ENCODE measurements around the gene CLIC5.

The CLIC5 gene

DNA sequence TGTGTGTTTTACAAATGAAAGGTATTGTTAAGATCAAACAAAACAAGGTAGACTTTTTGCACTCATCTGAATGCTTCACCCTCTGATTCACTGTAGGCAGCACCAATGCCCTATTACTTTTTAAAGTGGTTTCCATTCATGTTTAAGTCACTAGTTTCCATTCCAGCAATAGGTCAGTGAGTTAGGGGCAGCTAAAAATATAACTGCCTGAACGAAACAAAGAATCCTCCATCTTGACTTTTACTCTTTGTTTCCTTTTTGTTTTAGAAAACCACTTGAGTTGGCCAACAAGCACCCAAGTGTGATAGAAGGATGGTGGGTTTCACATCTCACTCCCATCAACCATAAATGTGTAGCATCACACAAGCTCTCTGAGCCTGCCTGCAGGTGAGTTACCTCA is 25.5 kb downstream of the CLIC5 start:
- DNase-seq, result no peak

- DNase-seq, result no peak
Measured at GRCh38 chr6:45988635-45989034, 27.0 kb downstream of the CLIC5 start.

DNA sequence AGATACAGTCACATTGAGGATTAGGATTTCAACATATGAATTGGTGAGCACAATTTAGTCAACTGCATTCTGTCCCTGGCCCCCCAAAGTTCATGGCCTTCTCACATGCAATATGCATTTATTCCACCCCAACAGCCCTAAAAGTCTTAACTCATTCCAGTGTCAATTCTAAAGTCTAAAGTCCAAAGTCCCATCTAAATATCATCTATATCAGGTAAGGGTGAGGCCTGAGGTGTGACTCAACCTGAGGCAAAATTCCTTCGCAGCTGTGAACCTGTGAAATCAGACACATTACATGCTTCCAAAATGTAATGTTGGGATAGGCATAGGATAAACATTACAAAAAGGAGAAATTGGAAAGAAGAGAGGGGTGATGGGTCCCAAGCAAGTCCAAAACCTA is 27.8 kb downstream of the CLIC5 start:
- DNase-seq, result no peak

- no peak for DNase-seq
Measured at GRCh38 chr6:45986746-45987274, 28.9 kb downstream of the CLIC5 start.

GRCh38 chr6:45984788-45985425 is 30.8 kb downstream of the CLIC5 start:
- DNase-seq, result no peak

DNA sequence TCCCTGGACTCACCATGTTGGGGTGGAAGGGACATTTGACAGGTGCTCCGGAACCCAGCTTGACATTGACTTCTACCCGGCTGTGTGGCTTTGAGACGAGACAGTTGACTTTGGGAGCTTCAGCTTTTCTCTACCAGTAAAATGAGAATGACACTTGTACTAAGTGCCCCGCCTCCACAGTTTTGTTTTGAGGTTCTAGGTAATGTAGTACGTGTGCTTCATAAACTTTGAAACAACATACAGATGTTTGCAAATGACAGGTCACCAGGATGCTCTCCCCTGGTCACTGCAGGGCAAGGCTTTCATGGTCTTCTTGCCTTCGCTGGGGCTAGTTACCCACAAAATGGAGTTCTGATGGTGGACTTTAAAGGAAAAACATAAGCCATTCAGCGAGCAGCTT is 31.3 kb downstream of the CLIC5 start:
- DNase-seq, result no peak

- no peak for DNase-seq
Measured at GRCh38 chr6:45983062-45983461, 32.6 kb downstream of the CLIC5 start.

DNA sequence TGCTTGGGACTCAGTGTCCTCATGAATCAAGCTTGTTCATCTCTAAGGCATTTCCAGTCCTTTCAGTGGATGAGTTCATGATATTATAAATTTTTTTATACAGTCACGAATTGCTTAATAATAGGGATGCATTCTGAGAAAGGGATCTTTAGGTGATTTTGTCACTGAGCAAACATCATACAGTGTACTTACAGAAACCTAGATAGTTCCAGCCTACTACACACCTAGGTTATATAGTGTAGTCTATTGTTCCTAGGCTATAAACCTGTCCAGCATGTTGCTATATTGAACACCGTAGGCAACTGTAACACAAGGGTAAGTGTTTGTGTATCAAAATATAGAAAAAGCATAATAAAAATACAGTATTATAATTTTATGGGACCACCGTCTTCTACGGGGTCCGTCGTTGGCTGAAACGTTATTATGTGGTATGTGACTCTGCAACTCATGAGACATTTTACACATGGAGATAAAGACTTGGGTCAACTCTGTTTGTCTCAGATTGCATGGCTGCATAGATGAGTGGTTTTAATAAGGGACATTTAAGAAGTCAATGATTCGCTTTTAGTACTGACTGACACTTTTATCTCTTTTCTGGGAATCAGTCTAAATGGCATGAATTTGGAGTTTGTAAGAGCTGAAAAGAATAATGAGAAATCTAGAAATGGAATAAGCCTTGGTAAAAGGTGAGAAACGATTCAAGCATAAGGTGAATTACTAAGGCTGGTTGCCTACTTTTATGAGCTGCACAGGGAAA is 33.2 kb downstream of the CLIC5 start:
- DNase-seq, result no peak

- no peak for DNase-seq
Measured at GRCh38 chr6:45981046-45981445, 34.6 kb downstream of the CLIC5 start.

GRCh38 chr6:45979311-45979710 is 36.3 kb downstream of the CLIC5 start:
- DNase-seq, result no peak

DNA sequence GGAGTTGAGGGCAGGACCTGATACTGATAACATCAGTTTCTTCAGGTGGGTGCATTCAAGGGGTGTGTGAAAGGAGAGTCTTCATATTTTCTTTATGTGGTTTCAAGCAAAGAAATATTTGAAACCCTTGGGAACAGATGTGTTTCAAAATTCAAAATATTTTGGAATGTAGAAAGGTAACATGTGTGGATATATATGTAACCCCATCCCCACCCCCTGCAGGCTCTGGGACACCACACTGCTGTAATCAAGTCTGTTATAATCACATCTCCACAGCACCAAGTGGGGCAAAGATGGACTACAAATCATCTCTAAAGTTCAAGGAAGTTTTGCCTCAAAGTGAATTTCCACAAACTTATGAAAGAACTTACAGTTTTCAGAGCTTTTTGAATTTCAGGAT is 41.1 kb downstream of the CLIC5 start:
- no peak for DNase-seq

- DNase-seq, result no peak
Measured at GRCh38 chr6:45972795-45973503, 42.7 kb downstream of the CLIC5 start.

DNA sequence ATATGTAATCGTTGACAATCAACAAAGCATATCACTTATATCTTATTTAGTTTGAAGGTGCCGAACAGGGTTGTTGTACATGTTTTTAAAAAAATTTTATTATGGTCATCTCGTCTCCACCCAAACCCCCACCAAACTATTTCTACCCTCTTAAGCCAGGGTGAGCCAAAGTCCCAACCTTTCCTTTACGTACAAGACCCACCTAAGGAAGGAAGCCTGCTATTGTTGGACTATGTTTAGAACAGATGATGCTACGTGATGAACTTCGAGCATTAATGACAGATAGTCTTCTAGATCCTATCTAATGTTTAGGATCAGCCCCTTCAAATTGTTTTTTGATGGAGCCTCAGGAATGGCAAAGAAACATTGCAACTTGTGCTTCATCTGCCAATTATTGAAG is 44.4 kb downstream of the CLIC5 start:
- DNase-seq, result no peak

DNA sequence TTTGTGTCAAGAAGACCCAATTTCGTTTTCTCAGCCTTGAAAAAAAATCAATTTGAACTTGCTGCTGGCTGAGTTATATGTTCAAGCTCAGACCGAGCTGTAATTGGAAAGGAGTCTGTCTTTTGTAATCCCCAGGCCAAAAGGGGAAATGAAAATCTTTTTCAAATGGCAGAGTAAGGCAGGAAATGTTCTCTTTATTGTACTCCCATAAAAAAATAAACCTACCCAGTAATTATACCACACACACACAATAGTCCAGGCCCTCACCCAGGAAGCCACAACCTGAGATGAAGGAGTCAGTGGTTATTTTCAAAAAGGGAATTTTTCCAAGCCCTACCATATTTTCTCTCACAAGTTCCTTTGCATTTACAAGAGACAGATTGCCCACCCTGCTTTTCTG is 45.3 kb downstream of the CLIC5 start:
- DNase-seq, result no peak

DNA sequence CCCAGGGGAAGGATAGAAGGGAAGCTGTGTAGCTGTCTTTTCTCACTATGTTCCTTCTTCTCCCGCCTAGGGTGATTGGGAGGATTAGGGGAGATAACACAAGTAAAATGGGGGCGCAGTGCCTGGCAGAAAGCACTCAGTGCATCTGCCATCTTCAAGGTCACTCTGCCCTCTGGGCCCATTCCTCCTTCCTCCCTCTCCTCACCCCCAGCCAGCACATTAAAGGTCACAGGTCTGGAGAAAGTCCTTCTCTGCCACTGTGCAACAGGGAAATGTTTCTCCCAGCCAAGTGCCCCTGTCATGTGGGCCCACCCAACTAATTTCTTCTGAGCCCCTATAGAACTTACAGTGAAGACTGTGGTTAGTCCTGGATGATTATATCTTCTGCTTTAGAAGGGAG is 45.8 kb downstream of the CLIC5 start:
- DNase-seq, result no peak

DNA sequence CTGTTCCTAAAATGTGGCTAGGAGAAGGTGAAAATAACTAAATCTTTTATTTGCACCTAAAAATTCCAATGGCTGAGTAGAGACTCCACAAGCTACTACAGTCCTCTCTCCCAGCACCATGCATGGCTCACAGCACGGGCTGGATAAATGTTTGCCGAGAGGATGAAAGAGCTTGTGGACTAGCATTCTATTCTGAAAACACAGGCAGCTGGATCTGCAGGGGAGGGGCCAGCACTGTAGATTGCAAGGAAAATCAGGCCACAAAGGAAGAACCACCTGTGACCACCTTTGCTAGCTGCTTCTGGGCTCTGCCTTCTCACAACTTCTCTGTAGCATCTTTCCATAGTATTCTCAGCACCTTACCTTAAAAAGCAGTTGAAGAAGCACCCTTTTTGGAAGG is 46.6 kb downstream of the CLIC5 start:
- no peak for DNase-seq

GRCh38 chr6:45967363-45967762 is 48.3 kb downstream of the CLIC5 start:
- DNase-seq, result no peak

- DNase-seq, result no peak
Measured at GRCh38 chr6:45966797-45967196, 48.9 kb downstream of the CLIC5 start.

GRCh38 chr6:45966340-45966739 is 49.3 kb downstream of the CLIC5 start:
- DNase-seq, result no peak

DNA sequence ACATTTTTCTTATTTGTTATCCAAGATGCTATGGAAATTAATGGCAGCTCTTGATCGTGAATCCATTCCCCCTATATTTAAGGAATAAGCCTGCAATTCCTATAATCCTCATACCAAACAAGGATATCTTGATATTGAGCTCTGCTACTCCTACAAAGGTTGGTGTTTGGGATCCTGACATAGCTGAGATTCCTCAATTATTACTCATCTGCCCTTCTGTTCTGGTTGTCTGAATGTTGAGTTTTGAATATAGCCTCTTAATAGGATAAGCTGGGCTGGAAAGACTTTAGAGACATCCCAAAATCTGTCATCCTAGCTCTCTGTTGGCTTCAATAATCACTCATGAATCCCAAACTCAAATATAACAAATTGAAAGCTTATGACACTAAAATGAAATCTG is 49.9 kb downstream of the CLIC5 start:
- DNase-seq, result no peak

DNA sequence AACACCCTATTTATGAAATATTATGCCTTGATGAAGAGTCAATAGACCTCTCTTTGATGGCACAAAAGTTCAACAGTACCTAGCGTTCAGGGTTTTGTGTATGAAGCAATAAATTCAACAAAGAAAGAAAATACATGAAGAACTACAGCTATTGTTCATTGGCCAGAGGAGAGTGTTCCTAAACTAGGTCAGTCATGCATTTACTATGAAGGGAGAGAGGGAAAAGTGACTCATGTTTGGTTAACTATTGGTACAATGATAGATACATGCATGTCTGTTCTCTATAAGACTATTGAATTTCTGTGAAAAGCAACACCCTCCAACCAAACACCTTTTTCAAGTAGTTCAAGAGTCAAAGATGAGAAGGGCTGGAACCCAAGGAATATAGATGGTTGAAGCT is 50.7 kb downstream of the CLIC5 start:
- DNase-seq, result no peak

DNA sequence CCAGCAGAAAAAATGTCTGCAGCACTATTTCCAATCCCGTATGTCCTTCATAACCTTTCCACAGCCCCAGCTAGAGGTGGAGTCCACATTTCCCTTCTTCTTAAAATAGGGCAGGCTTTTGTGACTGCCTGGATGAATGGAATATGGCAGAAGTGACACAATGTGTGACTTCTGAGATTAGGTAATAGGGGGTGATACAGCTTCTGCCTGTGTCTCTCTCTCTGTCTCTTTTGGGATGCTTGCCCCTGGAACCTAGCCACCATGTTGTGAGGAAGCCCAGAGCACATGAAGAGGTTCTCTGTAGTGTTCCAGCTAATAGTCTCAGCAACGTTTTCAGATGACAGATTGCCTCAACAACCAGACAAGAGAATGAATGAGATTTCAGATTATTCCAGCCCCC is 51.4 kb downstream of the CLIC5 start:
- no peak for DNase-seq

DNA sequence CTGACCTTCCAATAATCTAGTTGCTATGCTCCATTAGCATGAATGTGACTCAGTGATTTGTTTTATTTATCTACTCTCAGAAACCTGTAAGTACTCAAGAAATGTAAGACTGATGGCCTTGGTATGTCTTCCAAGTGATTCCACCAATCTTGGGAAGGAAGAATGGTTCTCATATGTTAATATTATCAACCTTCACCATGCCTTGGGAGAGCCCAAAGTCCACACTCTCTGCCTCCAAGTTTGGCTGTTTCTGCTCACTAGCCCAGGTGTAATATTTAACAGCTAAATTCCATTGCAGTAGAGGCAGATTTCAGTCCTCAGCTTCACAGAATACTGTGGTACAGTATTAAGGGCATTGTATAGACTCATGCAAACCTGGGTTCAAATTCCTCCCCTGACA is 51.8 kb downstream of the CLIC5 start:
- DNase-seq, result no peak

- DNase-seq, result no peak
Measured at GRCh38 chr6:45961125-45961524, 54.5 kb downstream of the CLIC5 start.
